VCaP (cell line): ENCODE measurements around the gene R3HCC1L.
A peak's percentile ranks its signal among the peaks of the same experiment; 100 is the strongest.

ENCODE experiments used
- H3K27ac ChIP-seq: fragments of 450-650 bp; 2 replicates; pipeline ENCODE4 v1.5.1; 2017
- TF ChIP-seq, protein P1 (sequence below): fragments of 450-650 bp; conservative IDR thresholded peaks from 2 replicates; pipeline ENCODE4 v1.5.1; 2017; ENCODE audit warnings: mild to moderate bottlenecking, moderate library complexity

R3HCC1L gene

DNA sequence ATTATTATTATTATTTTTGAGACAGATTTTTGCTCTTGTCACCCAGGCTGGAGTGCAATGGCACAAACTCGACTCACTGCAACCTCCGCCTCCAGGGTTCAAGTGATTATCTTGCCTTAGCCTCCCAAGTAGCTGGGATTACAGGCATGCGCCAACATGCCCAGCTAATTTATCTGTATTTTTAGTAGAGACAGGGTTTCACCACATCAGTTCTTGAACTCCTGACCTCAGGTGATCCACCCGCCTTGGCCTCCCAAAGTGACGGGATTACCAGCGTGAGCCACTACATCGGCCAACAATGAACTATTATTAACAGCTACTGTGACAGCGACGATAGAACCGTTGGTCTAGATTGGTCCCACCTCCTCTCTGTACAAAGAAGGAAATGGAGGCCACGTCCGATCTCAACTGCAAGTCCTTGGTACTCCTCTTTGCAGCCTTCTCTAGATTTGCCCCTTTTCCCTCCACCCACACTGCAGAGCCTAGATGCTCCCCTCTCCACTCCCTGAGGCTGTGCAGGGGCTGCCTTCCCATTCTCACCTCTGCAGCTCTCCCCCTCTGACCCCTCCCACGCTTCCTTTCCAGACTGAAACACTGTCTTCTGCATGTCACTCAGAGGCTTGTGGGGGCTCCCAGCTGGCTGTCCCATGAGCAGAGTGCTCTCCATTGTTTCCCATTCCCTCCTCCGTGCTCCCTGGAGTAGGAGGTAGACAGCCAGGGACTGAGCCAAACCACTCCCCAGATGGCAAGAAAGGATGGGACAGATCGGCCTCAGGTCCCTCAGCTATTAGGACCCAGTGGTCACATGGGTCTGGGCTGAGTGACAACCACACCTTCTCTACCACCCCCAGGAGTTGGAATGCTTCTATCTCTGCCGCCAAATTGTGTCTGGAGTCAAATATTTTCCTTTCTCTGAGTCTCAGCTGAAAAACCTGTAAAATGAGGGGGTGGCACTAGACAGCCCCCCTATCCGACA lies 131.2 kb downstream of the R3HCC1L start:
- TF ChIP-seq, protein P1, sequence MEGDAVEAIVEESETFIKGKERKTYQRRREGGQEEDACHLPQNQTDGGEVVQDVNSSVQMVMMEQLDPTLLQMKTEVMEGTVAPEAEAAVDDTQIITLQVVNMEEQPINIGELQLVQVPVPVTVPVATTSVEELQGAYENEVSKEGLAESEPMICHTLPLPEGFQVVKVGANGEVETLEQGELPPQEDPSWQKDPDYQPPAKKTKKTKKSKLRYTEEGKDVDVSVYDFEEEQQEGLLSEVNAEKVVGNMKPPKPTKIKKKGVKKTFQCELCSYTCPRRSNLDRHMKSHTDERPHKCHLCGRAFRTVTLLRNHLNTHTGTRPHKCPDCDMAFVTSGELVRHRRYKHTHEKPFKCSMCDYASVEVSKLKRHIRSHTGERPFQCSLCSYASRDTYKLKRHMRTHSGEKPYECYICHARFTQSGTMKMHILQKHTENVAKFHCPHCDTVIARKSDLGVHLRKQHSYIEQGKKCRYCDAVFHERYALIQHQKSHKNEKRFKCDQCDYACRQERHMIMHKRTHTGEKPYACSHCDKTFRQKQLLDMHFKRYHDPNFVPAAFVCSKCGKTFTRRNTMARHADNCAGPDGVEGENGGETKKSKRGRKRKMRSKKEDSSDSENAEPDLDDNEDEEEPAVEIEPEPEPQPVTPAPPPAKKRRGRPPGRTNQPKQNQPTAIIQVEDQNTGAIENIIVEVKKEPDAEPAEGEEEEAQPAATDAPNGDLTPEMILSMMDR, result no peak
- no peak overlapping the region for H3K27ac ChIP-seq

DNA sequence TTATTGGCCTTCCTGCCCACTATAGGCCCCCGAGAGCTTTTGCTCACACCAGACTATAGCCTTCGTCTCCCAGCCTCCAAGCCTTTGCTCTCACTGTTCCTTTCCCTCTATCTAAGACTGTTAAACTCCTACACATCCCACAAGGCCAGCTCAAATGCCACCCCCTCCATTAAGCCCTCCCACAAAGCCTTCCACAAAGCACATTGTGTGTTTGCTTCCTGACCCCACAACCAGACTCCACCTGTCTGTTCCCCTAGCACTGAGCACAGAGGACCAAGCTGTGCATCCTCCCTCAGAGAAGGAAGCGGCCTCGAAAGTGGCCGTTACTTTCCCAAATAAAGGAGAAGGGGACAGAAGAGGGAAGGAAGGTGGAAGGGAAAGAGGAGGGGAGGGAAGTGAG lies 132.2 kb downstream of the R3HCC1L start:
- TF ChIP-seq, protein P1, result no peak
- no peak overlapping the region for H3K27ac ChIP-seq

DNA sequence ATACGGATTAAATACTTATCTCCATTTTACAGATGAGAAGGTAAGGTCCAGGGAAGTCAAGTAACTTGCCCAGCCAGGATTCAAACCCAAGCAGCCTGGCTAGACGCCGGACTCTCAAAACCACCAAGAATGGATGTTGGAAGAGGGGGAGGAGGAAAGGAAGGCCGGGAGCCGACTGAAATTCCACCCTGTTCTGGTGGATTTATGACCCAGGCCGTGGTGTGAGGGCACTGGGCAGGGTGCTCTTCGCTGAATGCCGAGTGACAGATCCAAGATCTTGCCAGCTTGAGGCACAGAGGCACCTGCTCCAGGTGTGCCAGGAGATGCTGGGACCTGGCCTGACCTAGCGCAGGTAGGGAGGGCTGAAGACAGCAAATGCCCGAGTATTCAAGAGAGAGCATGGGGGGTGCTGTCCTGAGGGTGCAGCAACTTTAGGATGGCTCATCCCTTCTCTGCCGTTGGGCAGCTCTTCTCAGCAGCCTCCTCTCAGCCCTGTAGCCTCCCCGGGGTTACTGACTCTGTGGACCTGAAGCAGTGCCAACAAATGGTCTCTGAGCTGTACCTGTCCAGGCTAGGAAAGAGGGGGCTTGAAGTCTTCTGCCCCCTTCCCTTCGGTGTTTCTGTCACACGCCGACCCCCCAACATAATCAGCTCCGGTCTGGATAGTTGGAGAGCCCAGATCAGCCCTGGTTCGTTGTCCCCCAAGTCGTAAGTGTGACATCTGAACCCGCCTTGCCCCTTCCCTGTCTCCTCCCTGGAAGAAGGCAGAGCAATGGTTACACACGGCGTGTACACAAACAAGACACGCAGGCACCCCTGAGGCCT lies 132.8 kb downstream of the R3HCC1L start:
- TF ChIP-seq, protein P1, result no peak

DNA sequence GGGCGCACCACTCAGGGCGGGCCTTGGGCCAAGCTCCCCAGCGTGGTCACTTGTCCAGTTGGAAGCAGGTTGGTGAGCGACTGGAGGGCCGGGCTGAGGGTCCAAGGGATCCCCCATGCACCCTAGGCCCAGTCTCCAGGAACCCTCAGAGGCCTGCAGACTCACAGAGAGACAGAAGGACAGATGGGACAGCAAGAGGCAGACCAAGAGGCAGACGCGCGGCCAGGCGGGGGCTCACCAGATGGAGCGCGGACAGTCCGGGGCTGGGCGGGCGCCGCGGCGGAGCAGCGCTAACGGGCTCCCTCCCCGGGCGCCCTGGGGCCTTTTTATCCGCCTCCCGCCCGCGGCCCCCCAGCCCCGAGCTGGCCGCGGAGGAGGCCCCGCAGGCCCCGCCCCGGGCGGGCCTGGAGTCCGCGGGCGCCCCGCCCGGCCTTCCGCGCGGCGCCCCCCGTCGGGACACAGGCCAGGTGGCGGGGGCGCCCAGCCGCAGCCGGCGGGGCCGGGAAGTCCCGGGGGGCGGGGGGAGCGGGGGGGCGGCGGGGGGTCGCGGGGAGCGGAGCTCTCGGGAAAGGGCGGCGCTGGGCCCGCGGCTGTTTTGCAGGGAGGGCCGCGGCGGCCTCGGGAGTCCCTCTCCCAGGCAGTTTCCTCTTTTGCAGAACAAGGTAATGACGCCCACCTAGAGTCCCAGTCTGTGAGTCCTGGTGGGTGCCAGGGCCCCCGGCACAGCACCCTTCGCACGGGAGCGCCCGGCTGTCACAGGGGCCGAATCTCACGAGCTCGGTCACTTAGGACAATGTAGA lies 133.6 kb downstream of the R3HCC1L start, which contains the start of gene LOXL4:
LOXL4 (minus strand) TSS at position 301 of the 800 bp plus-strand sequence. CDS start 5,175 bp downstream, outside the sequence.
- TF ChIP-seq, protein P1, result no peak

More for the DNA sequence above, 132.8 kb downstream of the R3HCC1L start:
- peak overlapping the region; percentile 57; the same call in 1 of the 2 replicates for H3K27ac ChIP-seq

DNA sequence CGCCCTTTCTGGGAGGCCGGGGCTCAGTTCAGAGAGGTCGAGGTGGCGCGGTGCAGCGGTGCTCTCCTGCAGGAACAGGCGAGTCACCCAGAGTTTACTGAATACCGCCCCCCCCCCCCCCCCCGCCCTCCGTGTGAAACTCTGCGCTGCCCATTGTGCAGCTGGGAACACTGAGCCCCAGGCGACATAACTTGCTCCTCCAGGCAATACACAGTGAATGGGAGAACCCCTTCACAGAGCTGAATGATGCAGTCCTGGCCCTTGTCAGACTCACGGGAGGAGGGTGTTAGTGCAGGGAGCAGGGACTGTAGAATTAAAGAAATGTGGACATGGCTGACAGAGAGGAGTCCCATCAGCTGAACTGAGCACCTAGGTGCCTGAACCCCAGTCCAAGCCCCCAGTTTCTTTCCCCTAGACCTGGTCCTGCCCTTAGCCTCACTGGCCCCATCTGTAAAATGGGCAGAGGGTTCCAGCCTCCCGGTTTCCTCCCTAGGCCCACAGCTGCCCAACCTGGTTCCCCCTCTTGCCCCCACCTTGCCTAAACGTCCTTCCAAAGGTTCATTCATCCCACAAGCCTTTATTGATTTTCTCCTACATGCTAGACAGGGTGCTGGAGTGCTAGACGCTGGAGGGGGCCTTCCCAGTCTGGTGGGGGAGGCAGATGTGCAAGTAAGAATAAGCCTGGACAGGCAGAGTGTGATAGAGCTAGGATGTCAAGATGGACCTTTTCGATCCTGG lies 134.4 kb downstream of the R3HCC1L start:
- H3K27ac ChIP-seq, result peak overlapping the region; percentile 57; the same call in 1 of the 2 replicates

More for the DNA sequence above, 133.6 kb downstream of the R3HCC1L start, which contains the start of gene LOXL4:
- H3K27ac ChIP-seq, result peak within 1 kb of the TSS; percentile 57; the same call in 1 of the 2 replicates

DNA sequence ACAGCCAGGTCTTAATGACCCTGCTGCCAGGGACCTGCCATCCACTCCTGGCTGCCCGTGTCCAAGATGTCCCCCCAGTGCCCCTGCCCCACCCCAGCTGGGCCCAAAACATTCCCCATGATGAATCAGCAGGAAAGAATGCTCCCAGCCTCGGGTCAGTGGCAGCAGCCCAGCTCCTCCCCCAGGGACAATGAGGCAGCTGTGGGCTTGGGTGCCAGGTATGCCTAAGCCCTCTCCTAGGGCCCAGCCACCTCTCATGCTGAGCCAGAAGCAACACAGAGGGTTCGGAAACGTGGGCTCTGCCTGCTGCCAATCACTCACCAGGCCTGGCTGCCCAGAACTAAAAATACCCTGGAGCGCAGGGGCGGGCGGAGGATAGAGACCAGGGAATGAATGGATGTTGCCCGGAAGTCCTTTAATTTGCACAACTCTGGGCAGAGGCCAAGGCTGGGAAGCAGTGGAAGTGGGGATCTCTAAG lies 135.0 kb downstream of the R3HCC1L start:
- no peak overlapping the region for H3K27ac ChIP-seq
- TF ChIP-seq, protein P1, result no peak

More for the DNA sequence above, 134.4 kb downstream of the R3HCC1L start:
- TF ChIP-seq, protein P1, result no peak
